Brain pericyte (primary cell): ENCODE data around the gene CHCHD1.
"Not testable (repeated sequence)": the region's sequence is repeated elsewhere in the genome, so short reads cannot be mapped to it uniquely, and the experiment has no call there.

Experiments
- DNase-seq: peaks from one replicate; pipeline ENCODE4 v3.0.0-alpha.2; 2012; ENCODE audit warnings: low read depth, low spot score

Gene CHCHD1

DNA sequence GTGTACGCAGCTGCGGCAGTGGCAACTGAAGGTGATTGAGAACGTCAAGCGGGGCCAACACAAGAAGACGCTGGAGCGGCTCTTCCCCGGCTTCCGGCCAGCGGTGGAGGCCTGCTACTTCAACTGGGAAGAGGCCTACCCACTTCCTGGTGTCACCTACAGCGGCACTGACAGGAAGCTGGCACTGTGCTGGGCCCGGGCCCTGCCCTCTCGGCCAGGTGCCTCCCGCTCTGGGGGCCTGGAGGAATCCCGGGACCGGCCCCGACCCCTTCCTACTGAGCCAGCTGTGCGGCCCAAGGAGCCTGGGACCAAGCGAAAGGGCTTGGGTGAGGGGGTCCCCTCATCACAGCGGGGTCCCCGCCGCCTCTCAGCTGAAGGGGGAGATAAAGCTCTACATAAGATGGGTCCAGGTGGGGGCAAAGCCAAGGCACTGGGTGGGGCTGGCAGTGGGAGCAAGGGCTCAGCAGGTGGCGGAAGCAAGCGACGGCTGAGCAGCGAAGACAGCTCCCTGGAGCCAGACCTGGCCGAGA lies 10.1 kb downstream of the CHCHD1 start:
- no peak for DNase-seq

DNA sequence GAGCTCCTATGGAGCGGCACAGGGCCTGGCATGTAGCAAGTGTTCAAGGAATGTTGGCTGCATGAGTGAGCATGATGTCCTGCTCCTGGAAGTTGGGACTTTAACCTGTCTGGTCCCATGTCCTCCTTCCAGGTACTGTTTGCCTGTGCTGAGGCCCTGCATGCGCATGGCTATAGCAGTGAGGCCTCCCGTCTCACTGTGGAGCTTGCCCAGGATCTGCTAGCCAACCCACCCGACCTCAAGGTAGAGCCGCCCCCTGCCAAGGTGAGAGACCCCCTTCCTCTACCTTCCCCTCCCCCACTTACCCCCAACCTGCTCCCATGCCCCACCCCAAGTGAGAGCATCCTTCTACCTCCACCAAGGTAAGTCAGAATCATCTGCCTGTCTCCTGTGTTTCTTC lies 11.6 kb downstream of the CHCHD1 start:
- DNase-seq = no peak

DNA sequence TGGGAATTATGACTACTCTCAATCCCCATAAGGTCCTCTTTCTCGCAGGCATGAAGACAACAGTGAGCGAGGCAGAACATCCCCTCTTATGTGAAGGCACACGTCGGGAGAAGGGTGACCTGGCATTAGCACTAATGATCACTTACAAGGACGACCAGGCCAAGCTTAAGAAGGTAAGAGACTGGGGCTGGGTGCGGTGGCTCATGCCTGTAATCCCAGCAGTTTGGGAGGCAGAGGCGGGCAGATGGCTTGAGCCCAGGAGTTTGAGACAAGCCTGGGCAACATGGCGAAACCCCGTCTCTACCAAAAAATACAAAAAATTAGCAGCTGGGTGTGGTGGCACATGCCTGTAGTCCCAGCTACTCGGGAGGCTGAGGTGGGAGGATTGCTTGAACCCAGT lies 13.6 kb downstream of the CHCHD1 start:
- not testable (repeated sequence) for DNase-seq

DNA sequence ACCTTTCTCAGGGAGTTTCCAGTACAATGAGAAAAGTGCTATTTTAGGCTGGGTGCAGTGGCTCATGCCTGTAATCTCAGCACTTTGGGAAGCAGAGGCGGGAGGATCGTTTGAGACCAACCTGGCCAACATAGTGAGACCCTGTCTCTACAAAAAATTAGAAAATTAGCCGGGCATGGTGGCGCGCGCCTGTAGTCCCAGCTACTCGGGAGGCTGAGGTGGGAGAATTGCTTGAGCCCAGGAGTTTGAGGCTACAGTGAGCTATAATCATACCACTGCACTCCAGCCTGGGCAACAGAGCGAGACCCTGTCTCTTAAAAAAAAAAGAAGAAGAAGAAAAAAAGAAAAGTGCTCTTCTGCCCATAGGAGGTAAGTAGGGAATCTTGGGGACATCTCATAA lies 14.2 kb downstream of the CHCHD1 start:
- not testable (repeated sequence) for DNase-seq

DNA sequence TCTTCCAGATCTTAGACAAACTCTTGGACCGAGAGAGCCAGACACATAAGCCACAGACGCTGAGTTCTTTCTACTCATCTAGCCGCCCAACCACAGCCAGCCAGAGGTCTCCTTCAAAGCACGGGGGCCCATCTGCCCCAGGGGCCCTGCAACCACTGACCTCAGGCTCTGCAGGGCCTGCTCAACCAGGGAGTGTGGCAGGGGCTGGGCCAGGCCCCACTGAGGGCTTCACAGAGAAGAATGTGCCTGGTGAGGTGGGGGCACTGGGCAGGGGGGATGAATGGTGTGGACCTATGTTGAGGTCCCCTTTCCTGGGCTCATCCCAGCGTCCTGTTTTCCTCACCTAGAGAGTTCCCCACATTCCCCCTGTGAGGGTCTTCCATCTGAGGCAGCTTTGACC lies 14.9 kb downstream of the CHCHD1 start:
- DNase-seq = no peak

DNA sequence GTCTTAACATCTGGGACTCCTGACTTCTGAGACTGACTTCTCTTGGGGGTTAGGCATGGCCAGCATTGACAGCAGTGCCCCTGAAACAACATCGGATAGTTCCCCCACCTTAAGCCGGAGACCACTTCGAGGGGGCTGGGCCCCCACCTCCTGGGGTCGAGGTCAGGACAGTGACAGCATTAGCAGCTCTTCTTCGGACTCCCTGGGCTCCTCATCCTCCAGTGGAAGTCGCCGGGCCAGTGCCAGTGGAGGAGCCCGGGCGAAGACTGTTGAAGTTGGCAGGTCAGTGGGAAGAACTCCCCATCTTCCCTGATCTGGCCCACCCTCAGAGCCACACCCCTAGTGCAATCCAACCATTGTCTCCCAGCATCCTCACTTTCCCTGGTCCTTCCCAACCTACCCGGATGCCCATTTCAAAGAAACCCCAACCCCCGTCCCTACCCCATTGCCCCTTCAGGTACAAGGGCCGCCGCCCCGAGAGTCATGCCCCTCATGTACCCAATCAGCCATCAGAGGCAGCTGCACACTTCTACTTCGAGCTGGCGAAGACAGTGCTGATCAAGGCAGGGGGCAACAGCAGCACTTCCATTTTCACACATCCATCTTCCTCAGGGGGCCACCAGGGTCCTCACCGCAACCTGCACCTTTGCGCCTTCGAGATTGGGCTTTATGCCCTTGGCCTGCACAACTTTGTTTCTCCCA lies 15.6 kb downstream of the CHCHD1 start:
- DNase-seq = no peak

DNA sequence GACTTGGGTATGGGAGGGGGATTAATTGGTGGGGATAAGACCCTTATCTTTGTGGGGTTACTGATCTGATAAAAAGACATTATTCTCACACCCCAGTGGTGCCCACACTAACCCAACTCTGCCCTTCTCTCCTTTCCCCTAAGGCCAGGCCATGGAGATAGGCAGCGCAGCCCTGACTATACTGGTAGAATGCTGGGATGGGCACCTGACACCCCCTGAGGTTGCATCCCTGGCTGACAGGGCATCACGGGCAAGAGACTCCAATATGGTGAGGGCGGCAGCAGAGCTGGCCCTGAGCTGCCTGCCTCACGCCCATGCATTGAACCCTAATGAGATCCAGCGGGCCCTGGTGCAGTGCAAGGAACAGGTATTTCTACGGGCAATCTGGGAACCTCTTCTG lies 16.2 kb downstream of the CHCHD1 start:
- no peak for DNase-seq

DNA sequence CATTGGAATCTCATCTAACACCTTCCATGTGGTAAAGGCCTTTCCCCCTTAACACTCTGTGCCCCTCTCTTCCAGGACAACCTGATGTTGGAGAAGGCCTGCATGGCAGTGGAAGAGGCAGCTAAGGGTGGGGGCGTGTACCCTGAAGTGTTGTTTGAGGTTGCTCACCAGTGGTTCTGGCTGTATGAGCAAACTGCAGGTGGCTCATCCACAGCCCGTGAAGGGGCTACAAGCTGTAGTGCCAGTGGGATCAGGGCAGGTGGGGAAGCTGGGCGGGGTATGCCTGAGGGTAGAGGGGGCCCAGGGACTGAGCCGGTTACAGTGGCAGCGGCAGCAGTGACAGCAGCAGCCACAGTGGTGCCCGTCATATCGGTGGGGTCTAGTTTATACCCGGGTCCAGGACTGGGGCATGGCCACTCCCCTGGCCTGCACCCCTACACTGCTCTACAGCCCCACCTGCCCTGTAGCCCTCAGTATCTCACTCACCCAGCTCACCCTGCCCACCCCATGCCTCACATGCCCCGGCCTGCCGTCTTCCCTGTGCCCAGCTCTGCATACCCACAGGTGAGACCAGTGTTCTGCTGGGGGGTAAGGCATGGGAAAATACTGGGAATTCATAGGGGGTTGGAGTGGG lies 17.2 kb downstream of the CHCHD1 start:
- no peak for DNase-seq

DNA sequence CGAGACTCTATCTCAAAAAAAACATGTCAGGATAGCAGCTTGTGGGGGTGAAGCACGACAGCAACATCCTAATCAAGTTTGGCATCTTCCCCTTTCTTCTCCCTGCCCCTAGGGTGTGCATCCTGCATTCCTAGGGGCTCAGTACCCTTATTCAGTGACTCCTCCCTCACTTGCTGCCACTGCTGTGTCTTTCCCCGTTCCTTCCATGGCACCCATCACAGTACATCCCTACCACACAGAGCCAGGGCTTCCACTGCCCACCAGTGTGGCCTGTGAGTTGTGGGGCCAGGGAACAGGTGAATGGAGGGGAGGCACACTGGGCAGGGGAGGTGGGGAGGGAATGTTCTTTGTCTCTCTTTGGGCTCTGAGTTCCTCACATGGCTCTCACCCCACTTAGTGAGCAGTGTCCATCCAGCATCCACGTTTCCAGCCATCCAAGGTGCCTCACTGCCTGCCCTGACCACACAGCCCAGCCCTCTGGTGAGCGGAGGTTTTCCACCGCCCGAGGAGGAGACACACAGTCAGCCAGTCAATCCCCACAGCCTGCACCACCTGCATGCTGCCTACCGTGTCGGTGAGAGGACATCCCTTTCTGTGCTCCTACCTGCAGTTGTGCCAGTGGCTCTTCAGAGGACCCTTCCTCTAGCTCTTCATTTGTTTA lies 18.2 kb downstream of the CHCHD1 start:
- DNase-seq = no peak

DNA sequence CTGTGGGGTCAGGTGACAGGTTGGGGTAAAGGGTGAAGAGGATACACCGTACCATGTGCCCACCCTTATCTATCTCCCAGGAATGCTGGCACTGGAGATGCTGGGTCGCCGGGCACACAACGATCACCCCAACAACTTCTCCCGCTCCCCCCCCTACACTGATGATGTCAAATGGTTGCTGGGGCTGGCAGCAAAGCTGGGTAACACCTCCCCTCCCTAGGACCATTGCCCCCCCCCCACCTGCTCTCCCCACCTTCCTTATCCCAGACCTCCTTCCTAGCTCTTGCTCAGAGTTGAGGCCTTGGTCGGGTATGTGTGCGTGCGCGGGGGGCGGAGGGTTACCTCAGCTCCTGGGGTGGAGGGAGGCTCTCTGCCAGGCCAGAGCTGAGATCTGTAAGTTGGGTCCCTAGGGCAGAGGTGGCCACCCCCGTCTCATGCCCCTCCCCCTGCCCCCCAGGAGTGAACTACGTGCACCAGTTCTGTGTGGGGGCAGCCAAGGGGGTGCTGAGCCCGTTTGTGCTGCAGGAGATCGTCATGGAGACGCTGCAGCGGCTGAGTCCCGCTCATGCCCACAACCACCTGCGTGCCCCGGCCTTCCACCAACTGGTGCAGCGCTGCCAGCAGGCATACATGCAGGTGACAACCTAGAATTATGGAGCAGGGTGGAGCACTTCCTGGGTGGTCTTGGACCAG lies 18.9 kb downstream of the CHCHD1 start:
- DNase-seq = no peak

DNA sequence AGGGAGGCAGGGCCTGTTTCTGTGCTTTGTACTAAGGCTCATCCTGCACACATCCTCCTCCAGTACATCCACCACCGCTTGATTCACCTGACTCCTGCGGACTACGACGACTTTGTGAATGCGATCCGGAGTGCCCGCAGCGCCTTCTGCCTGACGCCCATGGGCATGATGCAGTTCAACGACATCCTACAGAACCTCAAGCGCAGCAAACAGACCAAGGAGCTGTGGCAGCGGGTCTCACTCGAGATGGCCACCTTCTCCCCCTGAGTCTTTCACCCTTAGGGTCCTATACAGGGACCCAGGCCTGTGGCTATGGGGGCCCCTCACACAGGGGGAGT lies 19.4 kb downstream of the CHCHD1 start:
- no peak for DNase-seq

DNA sequence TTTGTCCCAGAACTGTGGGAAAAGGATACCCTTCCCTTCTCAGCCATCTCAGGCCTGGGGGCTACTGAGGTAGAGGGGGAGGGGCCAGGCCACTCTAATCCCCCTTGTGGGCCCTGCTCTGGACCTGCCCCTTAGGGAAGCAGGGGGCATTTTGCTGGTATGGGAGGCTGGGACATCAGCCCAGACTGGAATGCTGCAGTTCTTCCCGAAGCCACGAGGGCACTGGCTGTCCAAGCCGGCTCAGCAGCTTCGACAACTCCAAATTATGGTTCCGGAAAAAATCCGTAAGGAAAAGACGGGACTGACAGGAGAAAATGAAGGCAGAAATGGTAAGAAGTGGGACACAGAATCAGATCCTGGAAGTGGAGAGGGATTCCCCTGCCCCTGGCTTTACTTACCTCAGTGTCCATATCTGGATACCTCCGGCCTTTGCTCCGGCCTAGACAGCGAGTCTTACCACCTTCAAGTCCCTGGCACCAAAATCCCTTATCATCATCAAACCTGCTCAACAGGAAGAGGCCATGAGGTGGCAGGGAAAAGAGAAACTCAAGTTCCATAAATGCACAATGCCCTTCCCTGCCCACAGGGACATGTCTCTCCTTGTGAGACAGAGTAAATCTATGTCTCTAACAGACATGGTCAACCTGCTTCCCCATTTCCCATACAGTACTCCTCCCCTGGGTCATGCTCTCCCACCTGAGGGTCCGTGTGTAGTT lies 20.6 kb downstream of the CHCHD1 start:
- DNase-seq = no peak

DNA sequence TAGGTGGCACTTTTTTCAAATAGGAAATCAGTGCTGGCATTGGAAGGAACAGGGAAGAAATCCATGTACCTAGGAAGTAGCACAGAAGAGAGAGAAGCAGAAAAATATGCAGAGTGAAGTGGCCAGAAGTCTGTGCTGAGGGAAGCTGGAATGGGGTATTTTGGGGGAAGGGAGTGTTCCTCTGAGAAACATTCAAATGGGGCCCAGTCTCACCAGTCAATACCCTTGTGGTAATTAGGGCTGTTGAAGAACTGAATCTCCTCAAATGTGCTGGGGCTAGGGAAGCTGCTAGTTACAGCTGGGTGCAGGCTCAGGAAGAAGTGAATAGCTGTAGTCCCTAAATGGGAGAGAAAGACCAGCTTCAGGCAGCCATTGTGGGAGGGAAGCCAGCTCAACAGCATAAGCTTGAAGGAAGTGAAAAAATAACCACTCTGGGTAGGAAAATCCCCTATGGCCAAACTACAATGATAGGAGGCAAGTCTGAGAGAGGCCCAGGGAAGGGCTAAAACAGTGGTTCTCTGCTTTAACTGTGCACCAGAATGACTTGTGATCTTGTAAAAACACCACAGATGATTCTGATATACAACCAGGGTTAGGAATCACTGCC lies 21.9 kb downstream of the CHCHD1 start:
- DNase-seq = no peak

DNA sequence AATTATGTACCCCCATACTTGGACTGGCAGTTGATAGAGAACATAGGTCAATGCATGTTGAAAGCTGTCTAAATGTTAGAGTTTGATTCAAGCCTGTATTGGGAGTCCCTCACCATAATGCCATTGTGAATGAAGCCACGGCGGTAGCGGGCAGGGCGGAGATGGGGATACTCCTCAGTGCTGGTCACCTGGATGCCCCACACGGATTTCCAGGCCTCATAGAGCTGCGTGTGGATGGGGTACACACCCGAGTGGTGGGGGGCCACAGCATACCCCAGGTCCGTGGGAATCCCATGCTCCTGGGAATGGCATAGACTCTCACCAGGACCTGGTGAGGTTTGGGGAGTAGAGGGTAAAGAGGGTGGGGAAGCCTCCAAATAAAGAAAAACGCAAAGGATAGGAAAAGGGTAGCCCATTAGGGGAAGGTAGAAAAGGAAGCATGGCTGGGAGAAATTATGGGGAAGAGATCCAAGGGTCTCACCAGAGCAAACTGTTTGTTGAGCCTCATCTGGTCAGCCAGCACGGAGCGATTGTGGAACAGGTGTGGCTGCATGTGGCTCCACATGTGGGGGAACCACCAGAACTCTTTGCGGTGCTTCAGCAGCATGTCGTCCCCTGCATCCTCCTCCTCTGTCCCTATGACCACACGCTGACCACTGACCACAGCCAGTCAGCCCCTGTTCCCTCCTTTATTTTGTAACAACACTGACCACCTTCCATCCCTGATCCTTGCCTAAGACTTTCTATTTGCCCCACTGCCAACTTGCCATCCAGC lies 24.5 kb downstream of the CHCHD1 start:
- DNase-seq = no peak

DNA sequence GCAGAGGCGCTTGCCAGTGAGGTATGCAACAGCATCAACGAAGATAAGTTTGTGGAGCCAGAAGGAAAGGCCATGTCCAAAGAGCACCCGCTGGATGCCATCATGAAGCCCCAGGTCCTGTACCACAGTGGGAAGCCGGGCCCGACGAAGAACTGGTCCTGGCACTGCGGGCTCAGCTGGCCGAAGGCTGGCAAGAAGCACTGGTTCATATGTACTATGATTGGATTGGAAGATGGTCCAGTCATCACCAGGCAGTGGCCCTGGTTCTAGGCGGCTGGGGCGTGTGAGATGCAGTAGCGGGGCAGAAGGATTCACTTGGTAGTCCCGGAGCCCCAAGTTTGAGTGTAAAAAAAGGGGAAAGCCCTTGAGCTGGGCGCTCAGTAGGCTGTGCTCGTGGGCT lies 25.6 kb downstream of the CHCHD1 start:
- no peak for DNase-seq

DNA sequence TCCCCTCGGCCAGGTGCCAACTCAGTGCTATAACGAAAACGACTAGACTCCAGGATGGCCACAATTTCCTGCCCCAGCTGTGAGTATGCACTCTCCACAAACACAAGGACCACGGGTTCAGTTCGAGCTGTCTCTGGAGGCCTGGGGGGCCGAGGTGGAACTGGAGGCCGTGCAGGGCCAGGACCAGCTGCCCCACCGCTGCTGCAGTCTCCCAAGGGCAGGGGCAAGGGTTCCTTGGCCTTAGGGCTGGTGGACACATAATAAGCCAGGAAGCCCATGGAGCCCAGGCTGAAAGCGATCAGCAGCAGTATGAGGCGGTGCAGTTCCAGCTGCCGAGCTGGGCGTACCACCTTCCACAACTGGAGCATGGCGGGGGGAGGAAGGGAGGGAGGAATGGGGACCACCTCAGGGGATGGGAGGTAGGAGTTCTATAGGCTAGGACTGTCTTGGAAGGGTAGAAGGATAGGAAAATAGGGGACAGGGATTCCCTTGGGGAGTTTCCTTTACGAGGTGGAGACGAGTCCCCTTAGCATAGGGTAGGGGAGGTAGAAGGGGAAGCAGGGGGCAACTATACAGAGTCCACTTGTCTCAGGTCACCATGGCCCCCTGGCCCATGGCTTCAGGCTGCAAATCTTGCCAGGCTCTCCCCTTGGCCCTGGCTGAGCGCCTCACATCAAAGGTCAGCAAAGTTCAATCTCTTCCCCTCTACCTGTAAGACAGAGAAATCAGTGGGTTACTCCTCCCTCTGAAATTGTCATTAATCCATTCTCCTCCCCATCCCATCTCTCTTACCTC lies 26.4 kb downstream of the CHCHD1 start:
- no peak for DNase-seq

DNA sequence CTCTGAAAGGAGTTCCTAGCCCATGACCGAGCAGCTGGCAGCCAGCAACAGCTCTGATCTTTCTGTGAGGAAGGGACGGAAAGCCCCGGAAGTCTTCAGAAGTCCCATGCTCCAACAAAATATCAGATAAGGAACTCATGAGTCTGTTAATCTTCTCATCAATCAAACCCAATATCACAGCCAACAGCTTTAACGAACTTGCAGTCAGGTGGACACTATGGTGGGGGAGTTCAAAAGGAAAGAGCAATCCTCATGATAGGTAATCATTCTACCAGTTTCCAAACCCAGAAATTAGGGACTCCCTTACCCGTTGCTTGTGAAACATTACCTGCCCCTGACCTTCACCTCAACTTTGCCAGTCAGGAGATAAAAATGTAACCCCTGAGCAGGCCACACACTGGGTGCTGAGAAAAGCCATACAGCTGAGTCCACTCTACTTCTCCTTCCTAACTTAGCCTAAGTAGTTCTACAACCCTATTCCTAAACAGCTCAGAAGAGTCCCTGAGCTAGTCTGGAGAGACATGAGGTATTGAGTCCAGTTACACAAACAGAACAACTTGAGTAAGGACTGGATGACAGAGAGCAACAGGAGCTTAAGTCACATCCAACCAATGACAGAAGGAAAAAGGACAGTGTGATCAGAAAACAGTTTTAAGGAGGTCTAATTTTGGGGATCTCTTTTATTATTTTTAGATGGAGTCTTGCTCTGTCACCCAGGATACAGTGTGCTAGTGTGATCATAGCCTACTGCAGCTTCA lies 27.4 kb downstream of the CHCHD1 start:
- DNase-seq = no peak

DNA sequence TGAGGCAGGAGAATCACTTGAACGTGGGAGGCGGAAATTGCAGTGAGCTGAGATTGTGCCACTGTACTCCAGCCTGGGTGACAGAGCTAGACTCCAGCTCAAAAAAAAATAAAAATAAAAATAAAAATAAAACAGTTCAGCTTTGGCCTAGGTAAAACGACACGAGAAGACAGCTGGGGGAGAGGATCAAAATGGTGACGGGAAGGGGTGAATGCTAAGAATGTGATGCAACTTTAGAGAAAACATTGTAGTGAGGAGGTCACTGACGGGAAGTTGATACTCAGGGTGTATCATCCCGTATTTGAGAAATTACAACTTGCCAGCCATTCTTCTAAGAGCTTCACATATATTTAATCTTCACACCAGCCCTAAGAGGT lies 28.5 kb downstream of the CHCHD1 start:
- DNase-seq = no peak
